Astrocyte of the cerebellum (primary cell): ENCODE data around the gene TEX36.

ENCODE experiments used
- DNase-seq: peaks from one replicate; pipeline ENCODE4 v3.0.0-alpha.2; 2011; ENCODE audit warnings: low read depth
- H3K4me3 ChIP-seq: 2 replicates; pipeline ENCODE4 v1.5.1; 2011; ENCODE audit warnings: mild to moderate bottlenecking, low read depth, low read length, moderate library complexity
- in situ Hi-C: cut with HindIII; loops from 2 replicates; pipeline ENCODE4 v1.10.0; 2017; ENCODE audit warnings: low sequenced_read_pairs
- TF ChIP-seq, protein P1 (sequence below): IDR thresholded peaks from 2 replicates; pipeline ENCODE4 v1.5.1; 2012; ENCODE audit warnings: low read length, low read depth, moderate library complexity, mild to moderate bottlenecking; ENCODE audit errors: missing control alignments

The TEX36 gene, protein sequence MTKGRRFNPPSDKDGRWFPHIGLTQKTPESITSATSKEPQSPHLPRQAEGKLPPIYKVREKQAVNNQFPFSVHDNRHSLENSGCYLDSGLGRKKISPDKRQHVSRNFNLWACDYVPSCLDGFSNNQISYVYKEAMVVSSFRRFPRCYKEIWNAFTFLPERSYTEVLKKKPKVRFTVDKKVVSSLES

DNA sequence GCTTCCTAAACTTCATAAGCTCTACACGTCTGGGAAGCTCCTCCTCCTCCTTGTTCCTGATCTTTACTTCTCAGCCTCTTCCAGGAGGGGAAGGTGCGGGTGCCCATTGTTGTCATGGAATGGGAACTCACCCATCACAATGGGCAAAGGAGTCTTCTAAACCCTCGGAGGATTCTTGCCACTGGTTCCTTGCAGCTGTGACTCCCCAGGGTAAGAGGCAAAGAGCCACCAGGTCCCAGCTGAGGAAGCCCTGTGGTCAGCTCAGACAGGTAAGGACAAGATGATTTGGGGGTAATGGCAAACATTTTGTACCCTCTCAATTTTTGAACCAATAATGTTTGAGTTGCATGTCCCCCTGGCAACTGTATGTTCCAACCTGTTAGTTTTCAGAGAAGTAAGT is at the start of gene TEX36:
TSS of gene TEX36 (minus strand) at position 101 of the 400 bp plus-strand sequence. CDS start 174 bp downstream, outside the sequence.
- no peak for DNase-seq
- TF ChIP-seq, protein P1, sequence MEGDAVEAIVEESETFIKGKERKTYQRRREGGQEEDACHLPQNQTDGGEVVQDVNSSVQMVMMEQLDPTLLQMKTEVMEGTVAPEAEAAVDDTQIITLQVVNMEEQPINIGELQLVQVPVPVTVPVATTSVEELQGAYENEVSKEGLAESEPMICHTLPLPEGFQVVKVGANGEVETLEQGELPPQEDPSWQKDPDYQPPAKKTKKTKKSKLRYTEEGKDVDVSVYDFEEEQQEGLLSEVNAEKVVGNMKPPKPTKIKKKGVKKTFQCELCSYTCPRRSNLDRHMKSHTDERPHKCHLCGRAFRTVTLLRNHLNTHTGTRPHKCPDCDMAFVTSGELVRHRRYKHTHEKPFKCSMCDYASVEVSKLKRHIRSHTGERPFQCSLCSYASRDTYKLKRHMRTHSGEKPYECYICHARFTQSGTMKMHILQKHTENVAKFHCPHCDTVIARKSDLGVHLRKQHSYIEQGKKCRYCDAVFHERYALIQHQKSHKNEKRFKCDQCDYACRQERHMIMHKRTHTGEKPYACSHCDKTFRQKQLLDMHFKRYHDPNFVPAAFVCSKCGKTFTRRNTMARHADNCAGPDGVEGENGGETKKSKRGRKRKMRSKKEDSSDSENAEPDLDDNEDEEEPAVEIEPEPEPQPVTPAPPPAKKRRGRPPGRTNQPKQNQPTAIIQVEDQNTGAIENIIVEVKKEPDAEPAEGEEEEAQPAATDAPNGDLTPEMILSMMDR: no peak
- H3K4me3 ChIP-seq: no peak within 1 kb of the TSS
- in situ Hi-C loops: no loop called here

DNA sequence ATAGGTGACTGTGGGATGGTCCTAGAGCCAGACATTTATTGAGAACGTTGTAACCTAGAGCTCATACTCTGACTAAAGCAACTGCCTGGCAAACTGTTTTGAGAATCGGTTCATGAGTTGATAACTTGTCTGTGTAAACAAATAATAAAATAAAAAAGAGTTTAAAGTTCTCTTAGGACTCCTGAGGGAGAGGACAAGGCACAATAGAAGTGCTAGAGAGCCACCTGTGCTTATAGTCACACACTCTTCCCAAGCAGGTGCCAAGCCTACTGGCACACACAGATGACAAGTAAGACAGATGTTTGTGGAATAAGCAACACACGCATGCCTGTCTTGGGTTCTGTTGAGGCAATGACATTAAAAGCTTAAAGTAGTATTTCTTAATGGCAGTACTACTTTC is 44.5 kb upstream of the TEX36 start:
- no peak for DNase-seq
- TF ChIP-seq, protein P1: no peak
- H3K4me3 ChIP-seq: no peak overlapping the region
- in situ Hi-C loops: no loop called here

DNA sequence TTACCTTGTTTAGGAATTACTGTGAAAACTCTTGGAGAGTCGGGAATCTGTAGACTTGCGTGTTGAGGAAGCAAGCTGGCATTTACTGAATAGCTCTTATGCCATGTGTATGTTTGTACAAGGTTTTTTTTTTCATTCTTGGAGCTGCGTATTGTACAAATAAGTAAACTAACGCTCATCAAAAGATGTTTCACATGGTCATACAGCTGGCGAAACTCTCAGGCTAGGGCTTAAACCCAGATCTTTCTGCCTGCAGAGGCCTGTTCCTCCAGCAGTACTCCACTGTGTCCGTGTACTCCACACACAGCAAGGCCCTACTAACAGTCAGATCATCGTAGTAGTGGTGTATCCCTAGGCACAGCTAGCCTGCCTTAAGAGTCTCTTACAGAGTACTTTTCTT is 44.0 kb upstream of the TEX36 start:
- DNase-seq: no peak
- no peak overlapping the region for H3K4me3 ChIP-seq
- TF ChIP-seq, protein P1: no peak
- in situ Hi-C loops: no loop called here

DNA sequence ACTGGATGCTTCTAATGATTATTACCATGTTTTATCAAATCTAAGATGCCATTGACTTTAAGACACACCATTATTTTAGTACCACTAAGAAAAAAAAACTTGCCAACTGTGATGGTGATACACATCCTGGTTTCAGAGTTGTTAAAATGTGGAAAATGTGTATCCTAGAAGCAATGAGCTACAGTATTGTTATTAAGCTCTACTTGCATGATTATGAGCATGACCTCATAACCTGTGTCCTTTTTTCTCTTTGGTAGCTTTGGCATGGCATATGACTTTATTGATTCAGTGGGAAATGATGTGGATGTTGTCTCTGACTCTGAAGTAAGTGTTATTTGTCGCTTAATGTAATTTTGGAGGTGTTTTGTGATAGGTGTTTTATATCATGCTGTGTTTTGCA is 39.8 kb upstream of the TEX36 start:
- in situ Hi-C loops: no loop called here
- H3K4me3 ChIP-seq: no peak overlapping the region
- no peak for DNase-seq
- TF ChIP-seq, protein P1: no peak

DNA sequence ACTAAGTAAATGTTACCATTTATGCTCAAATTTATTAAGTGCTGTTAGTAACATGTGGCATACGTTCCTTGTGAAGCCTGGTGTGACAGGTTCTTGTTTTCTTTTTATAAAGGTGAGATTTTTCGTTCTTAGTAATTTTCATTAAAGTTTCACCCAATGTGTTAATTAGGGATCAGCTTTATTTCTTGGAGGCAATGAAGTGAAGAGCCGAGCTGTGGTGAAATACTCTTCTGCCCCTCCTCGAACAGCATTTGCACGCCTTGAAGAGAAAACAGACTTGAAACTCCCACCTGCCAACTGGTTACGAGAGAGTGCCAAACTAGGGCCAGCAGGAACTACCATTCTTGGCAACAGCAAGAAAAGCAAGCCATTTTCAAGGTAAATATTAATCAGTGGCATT is 38.1 kb upstream of the TEX36 start:
- in situ Hi-C loops: no loop called here
- H3K4me3 ChIP-seq: no peak overlapping the region
- TF ChIP-seq, protein P1: no peak
- DNase-seq: no peak

DNA sequence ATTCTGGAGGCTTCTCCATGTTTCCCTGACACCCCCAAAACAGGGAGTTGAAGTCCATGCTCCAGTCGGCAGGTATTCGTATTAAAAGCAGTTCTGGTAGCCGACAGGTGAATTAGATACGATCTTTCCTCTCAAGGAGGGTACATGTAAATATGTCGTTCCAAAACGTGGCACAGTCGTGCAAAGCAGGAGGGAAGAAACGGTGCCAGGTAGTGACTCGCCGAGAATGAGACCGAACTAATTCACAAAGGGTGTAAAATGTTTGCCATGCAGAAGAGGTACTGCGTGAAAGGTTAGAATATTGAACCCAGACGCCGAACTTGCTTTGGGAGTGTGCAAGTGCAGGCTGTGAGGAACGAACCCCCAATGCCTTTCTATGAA is 37.0 kb upstream of the TEX36 start:
- H3K4me3 ChIP-seq: peak overlapping the region; percentile 100
- in situ Hi-C loops: no loop called here
- DNase-seq: no peak
- TF ChIP-seq, protein P1: no peak
